G401 (cell line): ENCODE data around the gene UCN2. TPM values are rescaled to one million over a fixed set of nuclear protein-coding genes. Genes with fewer than 3 reads are reported as not detected.

Source experiments
- DNase-seq: peaks from one replicate; pipeline ENCODE4 v3.0.0-alpha.2; 2015; ENCODE audit warnings: low spot score
- in situ Hi-C: cut with HindIII; loops from 2 replicates; pipeline ENCODE4 v1.10.0; 2016; ENCODE audit warnings: low sequenced_read_pairs, mixed read lengths
- total RNA-seq: library from RNA; depleted of rRNA; stranded (reverse); fragments of >200 nt; shearing (Covaris generic); gene quantifications from 2 replicates; pipeline ENCODE4 v1.2.3, GENCODE V29; 2014

UCN2 gene
- total RNA-seq, 1 experiment from 2014 or later, result not detected

- in situ Hi-C loops, result no loop called here
- DNase-seq, result no peak
These were observed 29.0 kb upstream of the UCN2 start for GRCh38 chr3:48592519-48593087.

- no peak for DNase-seq
- in situ Hi-C loops, result no loop called here
These were observed 28.4 kb upstream of the UCN2 start for GRCh38 chr3:48591886-48592518.

DNA sequence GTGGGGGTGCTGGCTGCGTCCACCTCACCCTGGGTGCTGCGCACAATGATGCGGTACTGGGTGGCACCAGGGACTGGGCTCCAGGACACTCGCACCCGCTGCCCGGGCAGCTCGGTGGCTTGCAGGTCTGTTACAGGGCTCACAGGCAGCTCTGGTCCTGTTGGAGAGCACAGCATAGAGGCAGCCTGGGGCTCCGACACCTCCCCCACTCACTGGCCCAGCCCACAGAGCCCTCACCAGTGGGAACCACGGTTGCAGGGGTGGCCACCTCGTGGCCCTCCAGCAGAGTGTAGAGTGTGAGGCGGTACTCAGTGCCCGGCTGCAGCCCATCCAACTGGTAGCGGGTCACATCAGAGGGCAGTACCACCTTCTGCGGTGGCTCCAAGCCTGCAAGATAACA, 27.9 kb upstream of the UCN2 start:
- no peak for DNase-seq
- in situ Hi-C loops, result no loop called here

DNA sequence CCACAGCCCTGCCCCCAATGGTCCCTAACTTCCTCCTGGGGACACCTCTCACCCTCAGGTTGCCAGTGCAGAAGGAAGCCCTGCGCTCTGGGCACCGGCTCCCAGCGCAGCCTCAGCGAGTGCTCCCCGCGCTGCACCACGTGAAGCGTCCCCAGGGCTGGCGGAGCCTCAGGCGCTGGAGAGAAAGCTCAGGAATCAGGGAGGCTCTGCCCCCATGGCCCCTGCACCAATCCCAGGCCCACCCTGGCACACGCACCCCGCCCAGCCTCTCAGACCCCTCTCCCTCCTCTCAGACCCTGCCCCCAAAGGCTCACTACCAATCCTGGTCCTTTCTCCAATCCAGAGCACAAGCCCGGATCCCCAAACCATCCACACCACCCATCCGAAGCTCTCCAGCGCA, 24.6 kb upstream of the UCN2 start:
- in situ Hi-C loops, result no loop called here

DNA sequence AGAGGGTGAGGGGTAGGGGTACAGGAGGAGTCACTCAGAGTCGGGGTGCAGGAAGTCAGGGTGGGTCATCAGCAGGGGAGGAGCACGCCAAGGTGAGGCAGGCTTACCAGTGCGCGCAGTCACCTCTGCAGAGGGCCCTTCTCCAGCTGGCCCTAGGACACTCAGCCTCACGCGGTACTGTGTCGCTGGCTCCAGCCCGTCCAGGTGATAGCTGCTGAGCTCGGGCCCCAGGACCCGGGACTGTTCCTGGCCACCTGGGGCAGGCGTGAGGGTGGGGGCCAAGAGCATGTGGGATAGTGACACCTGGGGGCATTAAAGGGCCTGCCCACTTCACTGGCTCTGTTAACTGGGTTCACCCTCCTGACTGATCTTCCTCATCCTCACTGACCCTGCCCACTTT, 24.1 kb upstream of the UCN2 start:
- in situ Hi-C loops, result no loop called here
- DNase-seq, result no peak

More for the DNA sequence above, 24.6 kb upstream of the UCN2 start:
- no peak for DNase-seq

DNA sequence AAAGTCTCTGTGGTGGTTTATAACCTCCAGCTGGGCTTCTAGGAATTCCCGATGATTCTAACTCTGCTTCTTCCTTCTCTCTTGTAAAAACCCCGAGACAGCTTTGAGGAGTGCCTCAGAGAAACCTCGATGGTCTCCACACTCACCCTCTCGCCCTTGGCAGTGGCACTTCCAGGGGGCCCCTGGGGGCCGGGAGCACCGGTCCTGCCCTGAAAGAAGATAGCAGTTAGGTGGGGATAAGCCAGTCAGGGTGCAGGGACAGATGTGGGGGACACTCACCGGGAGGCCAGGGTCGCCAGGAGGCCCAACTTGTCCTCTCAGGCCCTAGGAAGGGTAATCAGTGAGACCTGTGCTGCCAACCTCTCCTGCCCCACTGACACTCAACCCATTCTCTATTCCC, 21.8 kb upstream of the UCN2 start:
- no peak for DNase-seq
- in situ Hi-C loops, result no loop called here

DNA sequence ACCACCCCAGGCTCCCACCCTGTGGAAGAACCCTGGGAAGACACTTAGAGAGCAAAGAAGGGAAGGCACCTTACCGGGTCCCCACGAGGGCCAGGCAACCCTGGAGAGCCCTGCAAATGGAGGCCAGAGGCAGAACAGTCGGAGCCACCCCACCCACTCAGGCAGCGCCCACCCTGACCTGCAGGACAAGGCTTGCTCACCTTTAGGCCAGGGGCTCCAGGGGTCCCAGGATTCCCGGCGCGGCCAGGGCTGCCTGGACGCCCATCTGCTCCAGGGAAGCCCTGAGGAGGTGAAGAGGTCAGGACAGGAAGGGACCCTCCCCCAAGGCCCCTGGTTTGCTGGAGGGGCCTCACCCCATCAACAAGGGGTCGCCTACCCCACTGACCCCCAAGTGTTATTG, 21.3 kb upstream of the UCN2 start:
- no peak for DNase-seq
- in situ Hi-C loops, result no loop called here

- in situ Hi-C loops, result no loop called here
- DNase-seq, result no peak
These were observed 18.3 kb upstream of the UCN2 start for GRCh38 chr3:48581621-48582481.

- in situ Hi-C loops, result no loop called here
These were observed 13.1 kb upstream of the UCN2 start for GRCh38 chr3:48576647-48577046.

DNA sequence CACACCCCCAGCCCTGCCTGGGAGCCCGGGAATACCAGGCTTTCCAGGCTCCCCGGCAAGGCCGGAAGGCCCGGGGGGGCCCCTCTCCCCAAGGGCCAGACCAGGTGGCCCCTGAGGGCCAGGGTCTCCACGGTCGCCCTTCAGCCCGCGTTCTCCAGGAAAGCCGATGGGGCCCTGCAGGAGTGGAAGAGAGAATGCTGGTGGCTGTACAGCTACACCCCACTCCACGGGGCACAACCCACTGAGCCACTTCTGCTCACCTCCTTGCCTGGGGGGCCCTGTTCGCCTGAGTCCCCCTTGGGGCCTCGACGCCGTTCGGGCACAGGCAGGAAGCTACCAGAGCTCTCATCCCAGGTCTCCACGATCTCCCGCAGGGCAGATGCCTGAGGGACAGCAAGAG, 11.8 kb upstream of the UCN2 start:
- no peak for DNase-seq
- in situ Hi-C loops, result no loop called here

More at GRCh38 chr3:48576647-48577046, 13.1 kb upstream of the UCN2 start:
- no peak for DNase-seq

DNA sequence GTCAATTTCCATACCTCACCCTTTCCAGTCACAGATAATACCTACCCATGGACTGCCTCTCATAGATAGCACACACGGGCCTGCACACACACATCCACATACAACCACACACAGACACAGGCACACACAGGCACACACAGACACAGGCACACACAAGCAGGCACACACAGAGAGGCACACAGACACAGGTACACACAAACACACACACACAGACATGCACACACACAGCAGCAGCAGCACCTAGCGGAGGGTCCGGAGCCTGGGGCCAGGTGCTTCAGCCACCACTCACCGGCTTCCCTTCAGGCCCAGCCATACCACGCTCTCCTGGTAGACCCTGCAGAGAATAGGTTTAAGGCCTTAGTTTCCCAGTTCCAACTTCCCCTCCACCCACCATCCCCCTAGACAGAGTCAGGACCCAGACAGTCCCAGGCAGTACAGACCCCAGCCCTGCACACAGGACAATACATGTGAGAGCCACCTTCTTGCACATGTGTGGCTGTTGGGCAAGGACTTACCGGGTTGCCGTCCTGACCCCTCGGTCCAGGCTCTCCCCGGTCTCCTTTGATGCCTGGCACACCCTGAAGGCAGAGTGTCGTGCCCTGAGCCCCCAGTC, 10.5 kb upstream of the UCN2 start:
- in situ Hi-C loops, result no loop called here
- no peak for DNase-seq

GRCh38 chr3:48572517-48572916, 8.9 kb upstream of the UCN2 start:
- no peak for DNase-seq
- in situ Hi-C loops, result no loop called here

- in situ Hi-C loops, result no loop called here
- DNase-seq, result no peak
These were observed 8.4 kb upstream of the UCN2 start for GRCh38 chr3:48571938-48572337.

GRCh38 chr3:48569808-48570450, 6.3 kb upstream of the UCN2 start:
- DNase-seq, result no peak
- in situ Hi-C loops, result no loop called here

- in situ Hi-C loops, result no loop called here
- DNase-seq, result no peak
These were observed 5.8 kb upstream of the UCN2 start for GRCh38 chr3:48569400-48569799.

- no peak for DNase-seq
- in situ Hi-C loops, result no loop called here
These were observed 4.9 kb upstream of the UCN2 start for GRCh38 chr3:48568476-48568875.

DNA sequence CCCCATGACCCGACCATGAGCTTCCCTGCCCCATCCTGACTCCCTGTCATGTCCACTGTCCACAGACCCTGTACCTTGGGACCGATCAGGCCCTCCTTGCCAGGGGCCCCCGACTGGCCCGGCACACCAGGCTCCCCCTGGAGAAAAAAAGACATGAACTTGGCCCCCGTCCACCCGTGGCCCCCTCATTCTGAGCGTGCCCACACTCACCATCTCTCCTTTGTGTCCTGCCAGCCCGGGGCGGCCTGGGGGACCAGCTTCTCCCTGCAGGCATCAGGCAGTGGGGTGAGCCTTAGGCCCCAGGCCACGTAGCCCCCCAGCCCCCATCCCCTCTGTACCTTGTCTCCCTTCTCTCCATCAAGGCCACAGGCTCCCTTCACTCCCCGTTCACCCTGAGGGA, 3.9 kb upstream of the UCN2 start:
- in situ Hi-C loops, result no loop called here
- DNase-seq, result no peak

- in situ Hi-C loops, result no loop called here
These were observed 3.5 kb upstream of the UCN2 start for GRCh38 chr3:48567090-48567489.

GRCh38 chr3:48566401-48566760, 2.8 kb upstream of the UCN2 start:
- in situ Hi-C loops, result no loop called here

More at GRCh38 chr3:48567090-48567489, 3.5 kb upstream of the UCN2 start:
- DNase-seq, result no peak

More at GRCh38 chr3:48566401-48566760, 2.8 kb upstream of the UCN2 start:
- no peak for DNase-seq
